ENCODE data around the gene IGF1R.

IGF1R gene

GRCh38 chr15:98830034-98830634, 181.8 kb downstream of the IGF1R start:
- DNase-seq (ENCODE audit: low read depth): no peak

- no peak for DNase-seq (ENCODE audit: low read depth)
These were observed 186.6 kb downstream of the IGF1R start for GRCh38 chr15:98834976-98835375.

GRCh38 chr15:98835876-98836275, 187.5 kb downstream of the IGF1R start:
- no peak for DNase-seq (ENCODE audit: low read depth)

GRCh38 chr15:98838387-98839259, 190.3 kb downstream of the IGF1R start:
- no peak for DNase-seq (ENCODE audit: low read depth)

DNA sequence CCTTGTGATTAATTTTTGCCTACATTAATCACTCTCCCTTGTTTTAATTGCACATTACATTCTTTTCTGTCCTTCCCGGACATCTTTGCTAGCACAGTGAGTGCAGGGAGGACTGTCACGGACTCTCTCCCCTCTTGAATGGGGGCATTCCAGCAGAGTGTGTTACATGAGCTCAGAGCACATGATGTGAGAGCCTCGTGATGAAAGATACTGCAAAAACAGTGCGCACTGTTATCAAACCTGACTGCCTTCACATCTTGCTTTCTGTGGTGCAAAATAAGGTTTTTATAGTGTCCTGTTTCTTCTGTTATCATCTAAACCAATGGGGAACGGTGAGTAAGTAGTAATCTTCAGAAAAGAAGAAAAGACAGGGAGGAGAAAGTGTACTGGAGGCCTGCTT, 191.7 kb downstream of the IGF1R start:
- no peak for DNase-seq (ENCODE audit: low read depth)

DNA sequence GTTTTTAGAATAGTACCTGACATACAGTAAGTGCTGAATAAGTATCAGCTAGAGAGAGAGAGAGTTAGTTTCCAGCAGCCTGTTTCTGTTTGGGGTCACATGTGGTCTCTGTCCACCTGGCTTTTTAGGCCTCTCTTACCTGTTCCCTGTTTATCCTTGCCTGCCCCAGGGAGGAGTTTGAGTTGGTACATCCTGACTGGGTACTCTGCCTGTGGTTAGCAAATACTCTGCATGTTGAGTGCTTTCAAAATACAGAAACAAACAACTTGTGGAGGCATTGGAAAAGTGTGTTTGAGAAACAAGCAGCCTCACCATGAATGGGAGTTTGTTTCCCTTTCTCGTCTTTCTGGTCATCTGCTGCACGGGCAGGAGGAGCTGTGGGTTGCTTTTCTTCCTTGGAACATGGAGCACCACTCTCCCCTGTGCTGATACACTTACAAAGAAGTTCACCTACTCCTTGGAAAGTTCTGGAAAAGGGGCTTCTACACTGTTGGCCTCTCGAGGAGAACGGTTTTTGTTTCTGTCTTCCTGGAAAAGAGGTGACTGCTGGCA, 193.2 kb downstream of the IGF1R start:
- no peak for DNase-seq (ENCODE audit: low read depth)

DNA sequence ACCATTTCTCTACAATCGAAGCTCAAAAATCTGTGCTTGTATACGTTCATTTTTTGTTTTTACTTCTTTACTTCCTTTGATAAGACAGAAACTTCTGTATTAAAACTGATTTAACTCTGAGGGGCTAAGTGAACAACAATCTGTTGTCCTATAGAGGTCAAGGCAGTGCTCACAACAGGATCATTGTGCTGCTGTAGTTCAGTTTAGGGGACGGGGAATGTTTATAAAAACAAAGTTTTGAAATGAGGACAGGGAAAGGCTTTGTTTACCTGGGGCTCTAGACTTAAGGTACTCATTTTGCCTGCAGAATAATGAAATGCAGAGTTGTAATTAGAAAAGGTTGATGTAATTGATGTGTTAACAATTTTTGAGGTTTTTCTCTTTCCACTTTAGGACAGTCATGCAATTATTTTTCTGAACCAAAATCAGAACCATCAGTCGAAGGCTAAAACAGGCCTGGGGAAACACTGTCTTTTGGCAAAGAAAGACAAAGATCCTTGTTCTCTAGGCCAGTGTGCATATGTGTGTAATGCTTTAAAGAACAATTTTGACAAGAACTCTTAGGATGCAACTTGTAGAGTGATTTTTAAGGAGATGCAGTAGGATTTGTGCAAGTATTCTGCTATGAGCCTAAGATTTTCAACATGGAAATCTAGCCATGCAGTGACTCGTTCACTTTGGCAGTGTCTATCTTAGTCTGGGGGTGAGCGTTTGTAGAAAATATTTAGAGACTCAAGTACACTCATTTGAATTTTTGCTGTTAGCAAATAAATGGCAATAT, 194.0 kb downstream of the IGF1R start:
- DNase-seq (ENCODE audit: low read depth): peak; percentile 31

DNA sequence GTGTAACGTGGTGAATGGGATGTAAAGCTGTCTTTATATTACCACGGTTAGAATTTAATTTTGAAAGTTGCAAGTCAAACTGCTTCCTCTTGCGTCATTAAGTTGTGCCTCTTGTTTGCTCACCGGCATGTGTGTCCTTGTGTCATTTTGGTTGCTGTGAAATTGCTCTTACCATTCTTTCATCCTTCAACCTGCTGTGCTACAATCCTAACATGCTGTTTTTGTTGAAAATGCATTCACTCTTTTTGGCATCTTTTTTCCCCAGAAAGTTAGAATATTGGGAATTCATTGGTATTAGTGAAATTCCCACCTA, 194.6 kb downstream of the IGF1R start:
- DNase-seq (ENCODE audit: low read depth): no peak

GRCh38 chr15:98843844-98844243, 195.5 kb downstream of the IGF1R start:
- DNase-seq (ENCODE audit: low read depth): no peak

GRCh38 chr15:98844261-98844660, 195.9 kb downstream of the IGF1R start:
- DNase-seq (ENCODE audit: low read depth): no peak

DNA sequence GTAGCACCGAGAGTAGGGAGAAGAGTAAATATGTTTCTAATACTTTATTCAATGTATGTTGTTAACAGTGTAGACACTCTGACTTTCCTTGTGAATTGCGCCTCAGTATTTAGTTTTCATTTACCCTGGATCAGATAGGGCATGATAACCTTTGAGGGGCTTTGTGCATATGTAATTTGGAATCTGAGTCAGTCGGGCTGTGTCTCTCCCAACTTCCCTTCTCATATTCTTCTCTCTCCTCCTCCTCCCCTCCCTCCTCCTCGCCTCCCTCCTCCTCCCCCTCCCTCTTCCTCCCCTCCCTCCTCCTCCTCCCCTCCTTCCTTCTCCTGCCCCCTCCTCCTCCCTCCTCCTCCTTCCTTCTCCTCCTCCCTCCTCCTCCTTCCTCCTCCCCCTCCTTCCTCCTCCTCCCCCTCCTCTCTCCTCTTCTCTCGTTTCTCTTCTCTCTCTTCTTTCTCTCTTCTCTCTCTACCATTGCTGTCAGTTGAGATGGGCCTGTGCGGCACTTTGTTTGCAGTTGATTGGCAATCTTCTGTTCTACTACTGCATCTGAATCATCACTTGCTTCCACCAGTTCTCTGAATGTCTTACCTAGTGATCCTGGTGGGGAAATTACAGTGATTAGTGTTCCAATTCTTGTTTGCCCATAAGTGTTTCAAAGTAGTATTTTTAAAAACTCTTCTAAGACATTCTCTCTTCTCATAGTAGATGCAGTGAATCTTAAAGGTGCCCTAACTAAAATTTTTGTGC, 197.0 kb downstream of the IGF1R start:
- DNase-seq (ENCODE audit: low read depth): no peak

DNA sequence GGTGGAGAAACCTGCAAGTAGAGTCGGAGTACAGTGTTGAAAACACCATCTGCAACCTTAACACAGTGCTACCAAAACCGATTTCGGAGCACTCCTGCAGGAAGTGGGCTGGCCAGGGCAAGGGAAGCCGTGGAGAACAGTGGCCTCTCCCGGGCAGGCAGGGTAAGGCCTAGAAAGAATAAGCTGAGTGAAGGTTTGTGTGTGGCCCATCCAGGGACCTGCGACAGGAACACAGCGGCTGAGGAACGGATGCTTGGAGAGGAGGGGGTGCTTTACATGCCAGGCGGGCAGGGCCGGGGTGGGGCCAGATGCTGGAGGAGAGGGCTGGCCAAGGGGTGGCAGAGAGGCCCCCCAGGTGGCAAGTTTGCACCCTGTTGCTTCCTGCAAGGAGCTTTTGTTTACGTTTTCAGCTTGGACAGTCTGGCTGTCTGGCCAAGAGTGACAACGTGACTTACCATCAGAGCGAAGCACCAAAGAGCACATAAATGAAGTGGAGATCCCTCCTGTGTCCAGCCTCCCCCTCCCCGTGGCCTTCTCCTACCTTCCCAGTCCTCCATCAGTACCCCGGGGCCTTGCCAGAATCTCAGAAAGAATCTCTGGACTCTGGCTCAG, 202.7 kb downstream of the IGF1R start:
- no peak for DNase-seq (ENCODE audit: low read depth)

- peak; percentile 86 for DNase-seq (ENCODE audit: low read depth)
These were observed 204.8 kb downstream of the IGF1R start for GRCh38 chr15:98853161-98853560.

DNA sequence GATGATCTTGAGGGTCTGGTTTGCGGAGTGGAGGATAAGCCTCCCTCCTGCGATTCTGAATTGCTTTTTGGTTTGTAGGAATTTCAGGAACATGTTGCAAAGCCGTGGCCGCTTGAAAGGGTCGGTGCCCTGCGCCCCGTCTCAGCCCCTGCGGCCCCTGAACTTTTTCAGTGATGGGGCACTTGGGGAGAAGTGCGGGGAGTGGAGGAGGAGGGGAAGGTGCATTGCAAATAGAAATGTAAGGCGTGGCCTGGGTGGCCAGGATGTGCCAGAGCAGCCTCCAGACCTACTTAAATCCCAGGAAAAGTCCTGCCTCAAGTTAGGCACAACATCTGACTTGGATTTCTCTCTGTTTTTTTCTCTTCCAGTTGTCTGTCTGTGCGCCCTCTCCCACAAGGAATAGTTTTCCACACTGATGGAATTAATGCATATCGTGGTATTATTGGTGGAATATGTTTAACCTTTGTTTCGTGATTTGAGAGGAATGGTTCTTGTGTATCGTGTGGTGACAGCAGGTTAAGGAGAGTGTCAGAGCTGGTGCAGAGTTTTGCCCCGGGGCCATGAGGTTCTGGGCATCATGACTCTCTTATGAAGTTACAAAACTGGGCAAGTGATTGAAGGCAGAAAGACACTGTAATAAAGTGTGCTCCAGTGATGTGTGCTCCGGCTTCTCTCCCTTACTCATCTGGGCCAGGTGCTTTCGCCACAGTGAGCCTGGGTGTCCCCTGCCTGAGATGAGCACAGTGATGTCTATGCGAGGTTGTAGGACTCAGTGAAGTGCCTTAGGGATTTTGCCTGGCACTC, 205.5 kb downstream of the IGF1R start:
- DNase-seq (ENCODE audit: low read depth): no peak

- no peak for DNase-seq (ENCODE audit: low read depth)
These were observed 206.2 kb downstream of the IGF1R start for GRCh38 chr15:98854496-98854895.

DNA sequence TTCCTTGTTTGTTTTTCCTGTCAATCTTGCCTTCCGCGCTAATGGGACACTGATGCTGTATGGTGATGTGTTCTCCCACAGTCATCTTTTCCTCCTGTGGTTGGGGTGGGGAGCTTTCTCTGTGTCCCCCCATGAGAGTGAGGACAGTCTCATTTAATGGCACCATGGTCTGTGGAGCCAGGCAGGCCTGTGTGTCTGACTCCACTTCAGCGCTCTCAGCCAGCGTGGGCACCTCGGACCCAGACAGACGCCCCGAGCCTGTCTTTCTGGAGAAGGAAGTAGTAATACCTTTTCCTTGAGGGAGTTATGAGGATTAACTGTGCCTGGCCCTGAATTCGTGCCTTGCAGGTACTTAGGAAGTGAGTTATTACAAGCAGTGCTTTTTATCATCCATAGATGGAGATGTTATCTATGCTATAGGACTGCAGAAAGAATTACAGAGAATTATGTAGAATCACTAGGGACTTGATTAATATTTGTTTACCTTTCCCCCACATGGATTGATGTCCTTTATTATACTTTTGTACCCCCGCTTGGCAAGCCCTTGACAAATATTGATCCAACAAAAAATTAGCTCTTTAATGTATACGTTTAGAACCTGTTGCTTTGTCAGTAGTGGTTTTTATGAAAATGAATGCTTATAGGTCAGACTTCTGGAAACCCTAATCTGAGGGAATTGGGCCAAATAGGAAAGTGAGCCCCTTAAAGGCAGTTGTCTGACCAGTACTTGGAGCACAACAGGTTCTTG, 206.9 kb downstream of the IGF1R start:
- DNase-seq (ENCODE audit: low read depth): no peak

DNA sequence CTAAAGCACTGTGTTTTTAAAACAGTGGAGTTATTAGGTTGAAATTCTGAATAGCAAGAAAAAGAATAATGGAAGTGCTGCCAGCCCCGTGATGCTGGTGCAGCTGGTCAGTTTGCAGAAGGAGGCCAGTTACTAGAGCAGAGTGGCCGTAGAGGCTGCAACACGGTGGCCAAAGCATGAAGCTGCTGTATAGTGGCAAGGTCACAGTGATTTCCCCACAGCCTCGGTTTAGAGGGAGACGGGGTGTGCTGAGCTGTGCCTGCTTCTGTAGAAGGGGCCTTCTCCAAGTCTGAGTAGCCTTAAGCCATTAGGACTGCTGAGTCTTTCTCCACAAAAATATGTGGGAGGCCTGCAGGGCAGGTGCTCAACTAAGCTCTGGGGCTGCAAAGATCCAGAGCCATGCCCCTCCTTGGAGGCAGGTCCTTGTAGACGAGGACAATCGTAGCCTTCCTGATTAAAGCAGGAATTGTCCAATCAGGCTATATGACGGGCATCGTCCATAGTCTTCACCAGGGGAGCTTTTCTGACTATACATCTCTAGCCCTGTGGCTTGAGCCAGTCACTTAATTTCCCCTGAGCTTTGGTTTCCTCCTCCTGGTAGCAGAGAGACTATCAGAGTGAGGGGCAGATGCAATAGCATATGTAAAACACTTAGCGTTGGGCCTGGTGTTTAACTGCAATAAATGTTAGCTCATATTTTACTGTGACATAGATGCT, 207.6 kb downstream of the IGF1R start:
- no peak for DNase-seq (ENCODE audit: low read depth)

GRCh38 chr15:98856532-98856907, 208.2 kb downstream of the IGF1R start:
- DNase-seq (ENCODE audit: low read depth): peak; percentile 73

DNA sequence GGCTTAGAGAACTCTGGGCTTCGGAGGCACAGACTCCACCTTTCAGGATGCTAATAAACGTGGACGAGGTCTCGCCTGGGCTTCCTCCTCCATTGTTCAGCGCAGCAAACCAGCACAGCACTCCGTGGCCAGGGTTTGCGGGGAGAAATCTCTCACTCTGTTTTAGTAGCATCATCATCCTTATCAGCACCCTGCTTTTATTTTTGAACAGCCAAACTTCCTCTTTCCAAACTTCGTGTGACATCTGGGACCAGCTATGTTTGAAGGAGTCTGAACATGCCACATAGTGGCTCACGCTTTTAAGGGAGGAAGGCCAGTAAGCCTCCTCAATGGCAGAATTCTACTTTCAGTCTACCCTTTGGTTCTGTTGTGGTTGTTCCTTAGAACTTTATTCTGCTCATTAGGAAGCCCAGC, 210.3 kb downstream of the IGF1R start:
- no peak for DNase-seq (ENCODE audit: low read depth)
